Cortex of kidney (tissue), 1 donor: ENCODE results near the gene ABCB8.
"Not testable (repeated sequence)": the region's sequence is repeated elsewhere in the genome, so short reads cannot be mapped to it uniquely, and the experiment has no call there.

ENCODE experiments used
- DNase-seq: peaks from one replicate; lab custom pipeline; 2025; lab: John Stamatoyannopoulos, UW

ABCB8 gene

DNA sequence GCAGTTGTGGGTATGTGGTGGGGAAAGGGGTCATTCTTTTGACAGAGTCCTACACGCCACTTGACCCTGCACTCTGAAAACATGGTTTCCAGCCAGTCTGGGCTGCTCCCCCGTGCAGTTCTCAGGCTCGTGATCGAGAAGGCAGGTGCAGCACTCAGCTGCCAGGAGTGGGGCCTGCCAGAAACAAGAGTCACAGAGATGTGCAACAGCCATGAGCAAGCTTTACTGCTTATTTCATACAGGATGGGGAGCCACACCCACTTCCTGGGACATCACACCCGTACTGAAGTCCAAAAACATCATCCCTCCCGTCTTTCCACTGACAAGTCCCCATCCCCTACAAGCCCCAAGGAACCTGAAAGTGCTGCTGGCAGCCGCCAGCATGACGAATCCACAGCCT is 13.3 kb upstream of the ABCB8 start:
- DNase-seq: no peak

GRCh38 chr7:151015967-151016366 is 12.3 kb upstream of the ABCB8 start:
- no peak for DNase-seq

GRCh38 chr7:151016505-151016904 is 11.7 kb upstream of the ABCB8 start:
- DNase-seq: no peak

DNA sequence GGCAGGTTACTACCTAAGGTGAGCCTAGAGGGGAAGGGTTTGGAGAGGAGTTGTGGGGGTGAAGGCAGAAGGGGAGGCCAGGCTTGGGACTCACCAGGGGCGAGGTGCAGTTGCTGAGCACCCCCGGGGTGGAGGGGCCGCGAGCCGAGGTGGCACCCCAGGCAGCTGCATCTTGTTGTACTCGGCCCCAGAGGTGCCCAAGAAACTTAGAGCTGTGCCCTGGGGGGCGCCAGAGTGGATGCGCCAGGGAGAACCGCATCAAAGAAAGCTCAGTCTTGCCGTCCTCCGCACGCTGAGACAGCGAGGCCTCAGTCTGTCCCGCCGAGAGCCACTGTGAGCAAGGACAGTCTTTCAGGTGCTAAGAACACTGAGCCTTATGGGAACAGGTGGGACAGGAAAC is 11.3 kb upstream of the ABCB8 start:
- no peak for DNase-seq

DNA sequence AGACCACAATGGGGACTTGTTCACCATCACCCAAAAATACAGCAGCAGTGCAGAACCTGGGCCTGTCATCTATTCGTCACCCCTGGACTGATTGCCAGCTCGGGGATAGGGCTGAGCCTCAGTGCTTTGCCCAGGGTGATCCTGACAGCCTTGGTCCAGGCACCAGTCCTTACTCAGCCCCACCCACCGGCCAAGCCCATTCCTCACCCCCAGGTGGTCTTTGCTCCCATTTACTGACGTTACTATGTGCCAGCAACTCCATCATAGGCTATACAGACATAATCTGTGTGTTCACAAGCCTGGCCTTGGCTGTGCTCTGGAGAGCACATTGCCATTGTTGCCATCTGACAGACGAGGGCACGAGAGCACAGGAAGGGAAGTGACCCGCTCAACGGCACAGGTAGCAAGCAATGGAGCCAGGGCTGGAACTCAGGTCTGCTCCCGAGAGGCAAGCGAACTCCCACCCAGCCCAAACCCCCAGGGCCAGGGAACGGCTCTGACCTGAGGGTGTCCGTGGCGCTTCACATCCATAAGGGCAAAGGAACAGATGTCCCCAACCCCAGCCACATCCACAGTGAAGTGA is 10.8 kb upstream of the ABCB8 start:
- DNase-seq: no peak

DNA sequence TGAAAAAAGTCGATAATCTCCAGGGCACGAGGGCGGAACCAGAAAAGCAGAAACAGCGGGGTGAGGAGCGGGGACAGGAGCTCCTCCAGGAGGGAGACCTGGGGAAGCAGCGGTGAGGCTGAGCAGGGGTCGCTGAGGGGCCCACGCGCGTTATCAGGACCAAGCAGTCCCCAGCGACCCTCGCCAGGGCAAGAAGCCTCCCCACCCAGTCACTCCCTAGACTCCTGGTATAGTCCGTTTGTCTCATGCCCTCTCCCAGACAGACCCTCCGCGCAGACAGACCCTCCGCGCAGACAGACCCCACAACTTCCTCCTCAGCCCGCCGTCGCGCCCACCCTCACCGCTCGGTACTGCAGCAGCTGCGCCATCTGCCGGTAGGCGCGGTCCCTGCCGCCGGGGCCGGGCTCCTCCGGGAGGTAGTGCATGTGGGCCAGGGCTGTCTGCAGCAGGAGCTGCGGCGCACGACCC is 10.3 kb upstream of the ABCB8 start:
- no peak for DNase-seq

GRCh38 chr7:151018421-151019129 is 9.7 kb upstream of the ABCB8 start:
- DNase-seq: no peak

GRCh38 chr7:151019130-151019447 is 9.2 kb upstream of the ABCB8 start:
- DNase-seq: no peak

DNA sequence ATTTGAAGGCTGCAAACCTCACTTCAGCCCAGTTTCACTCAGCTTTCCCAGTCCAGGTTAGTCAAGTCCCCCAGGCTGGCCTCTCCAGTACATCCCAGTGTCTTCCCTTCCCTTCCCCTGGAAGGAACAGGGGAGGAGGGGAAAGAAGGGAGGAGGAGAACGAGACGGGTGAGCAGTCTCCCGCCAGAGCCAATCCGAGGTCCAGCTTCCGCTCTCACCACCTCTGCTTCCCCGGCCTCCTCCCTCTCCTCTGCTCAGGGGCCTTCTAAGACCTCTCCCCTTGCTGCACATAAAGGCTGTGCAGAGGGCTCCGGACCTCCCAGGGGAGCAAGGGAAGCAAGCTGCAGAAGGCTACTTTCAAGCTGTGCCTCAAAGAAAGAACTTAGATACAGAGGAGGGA is 8.0 kb upstream of the ABCB8 start:
- no peak for DNase-seq

DNA sequence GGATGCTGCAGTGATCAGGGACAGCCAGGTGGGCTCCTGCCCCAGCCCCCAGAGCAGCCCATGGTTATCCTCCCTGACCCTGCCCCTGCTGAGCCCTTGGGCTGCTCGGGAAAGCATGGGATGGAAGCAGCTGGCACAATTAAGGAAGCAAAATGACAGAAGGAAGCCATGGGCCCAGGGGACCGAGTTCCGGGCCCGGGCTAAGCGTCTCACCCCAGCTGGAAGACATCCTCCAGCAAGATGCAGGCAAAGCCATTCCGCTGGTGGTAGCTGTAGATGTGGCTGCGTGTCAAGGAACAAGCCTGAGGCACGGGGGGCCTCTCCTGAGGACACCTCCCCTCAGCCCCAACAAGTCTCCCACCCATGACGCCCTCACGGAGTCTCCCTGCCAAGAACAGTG is 5.0 kb upstream of the ABCB8 start:
- no peak for DNase-seq

DNA sequence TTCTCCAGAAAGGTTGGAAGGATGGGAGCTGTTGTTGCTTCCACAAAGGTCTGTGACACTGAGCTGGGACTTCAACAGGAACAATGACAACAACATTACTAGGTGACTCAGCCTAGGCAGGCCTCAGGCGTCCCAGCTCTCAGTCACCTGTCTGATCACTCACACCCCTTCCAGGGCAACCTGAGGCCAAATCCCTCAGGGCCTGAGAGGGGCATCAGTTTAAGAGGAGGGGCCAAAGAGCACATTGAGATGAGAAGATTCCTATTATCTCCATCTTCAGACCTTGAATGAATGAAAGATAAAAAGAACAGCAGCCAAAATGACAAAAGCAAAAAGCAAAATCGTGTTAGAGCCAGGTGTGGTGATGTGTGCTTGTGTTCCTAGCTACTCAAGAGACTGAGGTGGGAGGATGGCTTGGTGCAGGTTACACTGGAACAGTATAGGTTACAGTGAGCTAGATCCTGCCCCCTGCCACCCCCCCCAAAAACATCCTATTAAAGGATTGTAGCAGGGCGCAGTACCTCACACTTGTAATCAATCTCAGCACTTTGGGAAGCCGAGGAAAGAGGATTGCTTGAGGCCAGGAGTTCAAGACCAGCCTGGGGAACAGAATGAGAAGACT is 3.7 kb upstream of the ABCB8 start, which contains the start of gene ATG9B:
ATG9B (minus strand) TSS at position 60 of the 622 bp plus-strand sequence. CDS start 71 bp downstream, outside the sequence.
- DNase-seq: no peak

GRCh38 chr7:151025924-151026671 is 2.2 kb upstream of the ABCB8 start:
- no peak for DNase-seq

DNA sequence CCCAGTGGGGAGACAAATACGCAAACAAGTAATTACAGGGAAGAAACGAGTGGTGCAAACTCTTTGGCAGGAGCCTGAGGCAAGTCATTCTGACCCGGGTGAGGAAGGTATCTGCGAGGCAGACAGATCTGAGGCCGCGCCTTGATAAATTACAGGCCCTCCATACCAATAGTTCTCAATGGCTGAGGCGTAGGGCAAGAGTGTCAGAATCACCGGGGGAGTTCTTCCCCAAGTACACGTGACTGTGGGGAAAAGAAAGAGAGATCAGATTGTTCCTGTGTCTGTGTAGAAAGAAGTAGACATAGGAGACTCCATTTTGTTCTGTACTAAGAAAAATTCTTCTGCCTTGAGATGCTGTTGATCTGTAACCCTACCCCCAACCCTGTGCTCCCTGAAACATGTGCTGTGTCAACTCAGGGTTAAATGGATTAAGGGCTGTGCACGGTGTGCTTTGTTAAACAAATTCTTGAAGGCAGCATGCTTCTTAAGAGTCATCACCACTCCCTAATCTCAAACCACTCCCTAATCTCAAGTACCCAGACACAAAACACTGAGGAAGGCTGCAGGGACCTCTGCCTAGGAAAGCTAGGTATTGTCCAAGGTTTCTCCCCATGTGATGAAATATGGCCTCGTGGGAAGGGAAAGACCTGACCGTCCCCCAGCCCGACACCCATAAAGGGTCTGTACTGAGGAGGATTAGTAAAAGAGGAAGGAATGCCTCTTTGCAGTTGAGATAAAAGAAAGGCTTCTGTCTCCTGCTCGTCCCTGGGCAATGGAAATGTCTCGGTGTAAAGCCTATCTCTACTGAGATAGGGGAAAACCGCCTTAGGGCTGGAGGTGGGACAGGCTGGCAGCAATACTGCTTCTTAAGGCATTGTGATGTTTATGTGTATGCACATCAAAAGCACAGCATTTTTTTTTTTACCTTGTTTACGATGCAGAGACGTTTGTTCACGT is 1.2 kb upstream of the ABCB8 start:
- not testable (repeated sequence) for DNase-seq

GRCh38 chr7:151027728-151028130 is 521 bp upstream of the ABCB8 start:
- DNase-seq: not testable (repeated sequence)

- DNase-seq: no peak
Measured at GRCh38 chr7:151028948-151029501, 775 bp downstream of the ABCB8 start.

DNA sequence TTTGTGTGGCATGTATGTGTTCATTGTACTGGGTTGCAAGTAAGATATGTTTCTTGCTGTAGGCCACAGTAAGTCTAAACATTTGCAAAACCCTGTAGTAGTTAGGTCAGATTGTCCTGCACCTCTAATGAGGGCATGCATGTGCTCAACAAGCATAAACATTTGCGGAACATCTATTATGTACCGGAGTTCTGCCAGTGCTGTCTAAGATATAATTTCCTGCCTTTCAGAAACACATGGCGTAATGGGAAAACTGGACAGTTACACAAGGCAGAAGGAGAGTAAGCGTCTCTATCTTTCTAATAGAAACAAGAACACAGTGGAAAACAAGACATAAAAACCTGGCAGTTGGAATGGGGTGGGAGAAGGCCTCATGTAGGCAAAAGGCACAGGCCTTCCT is 2.8 kb downstream of the ABCB8 start:
- DNase-seq: no peak

GRCh38 chr7:151032936-151033863 is 5.0 kb downstream of the ABCB8 start:
- DNase-seq: no peak

- DNase-seq: no peak
Measured at GRCh38 chr7:151033864-151034249, 5.6 kb downstream of the ABCB8 start.

- DNase-seq: no peak
Measured at GRCh38 chr7:151034312-151035025, 6.2 kb downstream of the ABCB8 start.
